GM21526 (cell line): ENCODE results near the gene RPS19.

Experiments
- ATAC-seq: cut with Tn5 transposase; IDR thresholded peaks from one replicate; pipeline ENCODE4 v1.9.1; 2021; ENCODE audit warnings: moderate library complexity; ENCODE audit not compliant: unreplicated experiment, low FRiP score

The RPS19 gene

DNA sequence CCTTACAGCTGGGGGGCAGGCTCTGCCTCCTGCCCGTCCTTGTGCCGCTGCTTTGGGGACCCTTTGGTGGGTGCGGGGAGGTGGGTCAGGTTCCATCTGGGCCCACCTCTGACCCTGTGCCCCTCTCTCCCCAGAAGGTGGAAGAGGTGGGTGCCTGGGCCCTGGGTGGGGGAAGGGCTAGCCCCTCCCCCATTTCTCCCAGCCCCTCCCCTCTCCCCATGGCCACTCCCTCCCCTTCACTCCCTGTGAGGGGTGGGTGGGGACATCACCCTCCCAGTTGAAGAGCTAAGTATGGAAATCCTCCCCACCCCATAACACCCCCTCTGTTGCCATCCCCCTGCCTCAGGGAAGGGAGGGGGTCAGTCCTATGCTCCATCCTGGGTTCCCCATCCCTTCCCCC is 37.1 kb downstream of the RPS19 start:
- ATAC-seq = no peak

- no peak for ATAC-seq
Measured at GRCh38 chr19:41897820-41898219, 37.8 kb downstream of the RPS19 start.

GRCh38 chr19:41898235-41898634 is 38.2 kb downstream of the RPS19 start:
- no peak for ATAC-seq

- ATAC-seq = no peak
Measured at GRCh38 chr19:41901707-41902360, 41.8 kb downstream of the RPS19 start.

GRCh38 chr19:41902594-41902993 is 42.5 kb downstream of the RPS19 start:
- no peak for ATAC-seq

GRCh38 chr19:41903193-41903953 is 43.3 kb downstream of the RPS19 start:
- no peak for ATAC-seq

DNA sequence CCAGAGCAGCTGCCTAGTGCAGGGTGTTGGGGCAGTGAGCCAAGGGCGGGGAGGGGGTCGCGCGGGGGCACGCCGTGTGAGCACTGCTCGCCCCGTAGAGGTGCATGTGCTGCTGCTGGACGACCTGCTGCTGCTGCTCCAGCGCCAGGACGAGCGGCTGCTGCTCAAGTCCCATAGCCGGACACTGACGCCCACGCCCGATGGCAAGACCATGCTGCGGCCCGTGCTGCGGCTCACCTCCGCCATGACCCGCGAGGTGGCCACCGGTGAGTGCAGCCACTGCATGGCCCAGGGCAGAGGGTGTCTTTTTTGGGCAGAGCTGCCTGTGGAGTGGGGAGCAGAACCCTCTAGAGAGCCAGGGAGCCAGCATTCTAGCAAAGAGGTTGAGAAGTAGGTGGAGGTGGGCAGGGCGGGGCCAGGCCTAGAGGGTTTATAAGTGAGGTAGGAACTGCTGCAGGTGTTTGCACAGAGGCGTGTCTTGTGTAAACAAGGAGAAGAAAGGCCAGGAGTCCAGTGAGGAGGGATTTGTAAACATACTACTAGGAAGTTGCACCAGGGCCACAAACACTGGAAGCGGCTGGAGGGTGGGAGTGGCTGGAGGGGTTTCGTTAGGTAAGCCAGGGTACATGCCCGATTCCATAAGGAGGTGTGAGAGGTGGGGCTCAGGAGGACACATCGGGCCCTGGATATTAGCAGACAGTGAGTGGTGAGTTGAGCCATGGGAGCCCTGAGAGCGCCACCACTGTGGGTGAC is 44.2 kb downstream of the RPS19 start:
- no peak for ATAC-seq

DNA sequence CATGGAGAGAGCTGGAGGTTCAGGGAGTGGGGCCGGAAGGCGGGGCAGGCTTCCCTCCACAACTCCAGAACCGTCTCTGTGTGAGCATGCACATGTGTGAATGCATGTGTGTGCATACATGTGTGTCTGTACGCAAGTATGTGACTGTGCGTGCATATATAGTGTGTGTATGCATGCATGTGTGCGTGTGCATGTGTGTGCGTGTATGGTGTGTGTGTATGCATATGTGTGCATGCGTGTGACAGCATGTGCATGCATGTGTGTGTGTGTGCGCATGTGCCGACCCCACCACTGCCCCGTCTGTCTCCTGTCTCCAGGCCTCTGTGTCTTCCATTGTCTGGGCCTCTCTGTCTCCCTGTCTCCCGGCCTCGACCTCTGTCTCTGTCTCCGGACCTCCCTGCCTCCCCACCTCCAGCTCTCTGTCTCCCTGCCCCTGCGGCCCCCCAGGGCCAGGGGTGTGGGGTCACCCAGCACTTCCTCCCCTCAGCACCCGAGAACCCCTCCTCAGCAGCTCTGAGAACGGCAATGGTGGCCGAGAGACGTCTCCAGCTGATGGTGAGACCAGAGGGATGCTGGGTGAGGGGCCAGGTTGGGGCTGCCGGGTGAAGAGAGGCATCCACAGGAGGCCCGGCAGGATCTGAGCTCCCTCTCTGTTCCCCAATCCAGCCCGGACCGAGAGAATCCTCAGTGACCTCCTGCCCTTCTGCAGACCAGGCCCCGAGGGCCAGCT is 45.4 kb downstream of the RPS19 start:
- ATAC-seq = no peak

DNA sequence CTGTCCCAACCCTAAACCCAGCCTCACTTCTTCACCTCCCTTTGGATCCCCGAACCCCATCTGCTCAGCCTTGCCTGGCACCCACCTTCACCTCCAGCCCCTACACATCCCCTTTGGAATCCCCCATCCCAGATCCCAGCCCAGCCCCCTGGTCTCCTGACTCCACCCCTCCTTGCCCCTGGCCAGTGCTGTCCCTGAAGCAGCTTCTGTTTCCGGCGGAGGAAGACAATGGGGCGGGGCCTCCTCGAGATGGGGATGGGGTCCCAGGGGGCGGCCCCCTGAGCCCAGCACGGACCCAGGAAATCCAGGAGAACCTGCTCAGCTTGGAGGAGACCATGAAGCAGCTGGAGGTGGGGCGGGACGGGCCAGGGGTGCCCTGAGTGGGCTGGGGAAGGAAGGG is 46.2 kb downstream of the RPS19 start:
- no peak for ATAC-seq

DNA sequence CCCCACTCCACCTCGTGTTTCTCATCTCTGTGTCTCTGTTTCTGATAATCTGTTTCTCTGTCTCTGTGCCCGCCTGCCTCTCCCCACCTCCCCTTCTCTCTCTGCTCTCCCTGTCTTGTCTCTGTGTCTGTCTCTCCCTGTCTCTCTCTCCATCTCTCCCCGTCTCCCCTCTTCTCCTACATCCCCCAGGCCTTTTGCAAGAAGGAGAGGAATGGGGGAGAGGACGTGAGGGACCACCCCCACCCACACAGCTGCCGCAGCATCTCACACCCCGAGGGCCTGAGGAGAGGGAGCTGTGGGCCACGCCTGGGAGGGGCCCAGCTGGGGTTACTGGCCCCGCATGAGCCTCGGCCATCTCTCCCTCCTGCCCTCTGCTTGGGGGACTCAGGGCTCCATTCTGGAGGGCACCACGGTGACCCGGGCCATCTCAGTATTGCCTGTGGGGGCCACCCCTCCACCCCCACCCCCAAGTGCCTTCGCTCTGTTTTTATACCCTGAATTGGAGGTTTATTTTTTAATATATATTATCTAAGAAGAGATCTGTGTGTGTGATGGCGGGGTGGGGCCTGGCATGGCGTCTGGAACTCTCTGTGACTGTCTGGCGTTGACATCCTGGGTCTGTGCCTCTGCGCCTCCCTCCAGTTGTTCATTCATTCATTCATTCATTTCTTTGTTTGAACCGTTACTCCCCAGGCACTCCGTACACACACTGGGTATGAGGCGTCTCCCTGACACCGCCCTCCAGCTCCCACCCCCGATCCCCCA is 47.0 kb downstream of the RPS19 start:
- no peak for ATAC-seq

- ATAC-seq = no peak
Measured at GRCh38 chr19:41907994-41908615, 48.0 kb downstream of the RPS19 start.

DNA sequence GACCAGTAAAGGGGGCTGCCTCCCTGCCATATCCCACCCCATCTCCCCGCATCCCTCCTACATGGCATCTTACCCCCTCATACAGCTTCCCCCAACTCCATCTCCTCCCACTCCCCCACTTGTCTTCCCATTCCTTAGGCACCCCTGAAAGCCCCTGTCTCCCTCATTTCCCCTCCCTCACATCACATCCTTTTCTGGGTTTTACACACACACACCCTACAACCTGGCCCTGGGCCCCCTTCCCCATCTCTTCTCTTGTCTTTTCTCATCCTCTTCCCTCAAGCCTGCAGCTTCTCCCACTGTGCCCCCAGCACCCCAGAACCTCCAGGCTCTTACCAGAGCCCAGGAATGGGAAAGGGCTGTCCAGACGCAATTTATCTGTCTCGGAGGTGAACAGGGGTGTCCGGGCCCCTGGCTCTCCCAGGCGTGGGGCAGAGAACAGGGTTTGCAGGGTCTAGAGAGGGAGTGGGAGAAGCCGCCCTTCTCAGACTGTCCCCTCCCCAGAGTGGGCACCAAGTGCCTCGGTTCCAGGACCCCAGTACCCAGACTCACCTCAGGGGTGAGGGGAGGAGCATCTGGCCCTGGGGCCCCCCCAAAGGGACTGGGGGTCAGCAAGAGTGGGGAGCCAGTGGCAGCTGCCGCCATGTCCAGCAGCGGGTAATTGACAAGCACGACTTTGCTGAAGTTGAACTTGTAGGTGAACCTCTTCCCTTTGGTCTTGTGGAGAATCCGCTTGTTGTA is 48.8 kb downstream of the RPS19 start:
- no peak for ATAC-seq

DNA sequence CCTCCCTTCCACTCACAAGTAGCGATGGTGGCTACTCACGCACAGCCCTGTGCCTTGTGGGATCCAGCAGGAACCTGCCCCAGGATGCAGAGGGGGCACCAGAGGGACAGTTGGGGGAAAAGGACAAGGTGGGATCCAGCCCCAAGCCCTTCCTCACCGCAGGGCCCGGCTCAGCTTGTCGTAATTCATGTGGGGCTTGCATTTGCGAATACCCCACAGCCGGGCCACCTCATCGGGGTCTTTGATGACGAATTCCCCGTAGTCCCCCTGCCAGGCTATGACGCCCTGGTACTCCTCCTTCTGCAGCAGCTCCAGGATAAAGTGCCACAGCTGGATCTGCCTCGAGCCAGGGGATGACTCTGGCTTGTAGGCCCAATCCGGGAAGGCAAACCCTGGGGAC is 49.7 kb downstream of the RPS19 start:
- ATAC-seq = no peak

DNA sequence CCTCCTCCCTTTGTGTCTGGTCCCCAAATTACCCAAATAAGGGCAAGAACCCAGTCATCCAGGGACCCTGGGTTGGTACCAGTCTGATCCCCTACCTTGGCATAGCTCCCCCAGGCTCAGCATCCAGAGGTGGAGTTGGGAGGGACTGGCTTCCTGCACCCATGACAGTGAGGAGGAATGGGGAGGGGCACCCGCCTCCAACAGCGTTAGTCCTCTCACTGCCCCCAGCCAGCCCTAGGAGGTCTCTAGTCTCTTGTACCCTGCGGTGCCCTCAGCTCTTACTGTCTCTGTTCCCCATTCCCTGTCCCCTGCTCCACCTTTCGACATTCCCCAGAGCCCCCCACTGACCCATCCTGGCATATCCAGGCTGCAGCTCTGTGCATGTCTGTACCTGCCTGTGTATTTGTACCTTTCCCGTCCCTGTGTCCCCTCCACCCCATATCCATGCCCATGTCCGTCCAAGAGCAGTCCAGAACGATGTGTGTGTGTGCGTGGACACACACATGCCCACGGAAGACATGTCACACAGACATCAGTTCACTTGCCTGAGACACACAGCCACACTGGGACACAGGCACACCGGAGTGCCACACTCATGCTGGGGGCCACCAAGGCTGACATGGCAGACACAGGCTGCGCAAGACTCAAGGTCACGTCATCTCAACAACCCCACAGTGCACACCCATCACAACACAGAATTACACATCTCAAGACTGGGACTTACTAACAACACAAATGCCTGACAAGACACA is 50.4 kb downstream of the RPS19 start:
- no peak for ATAC-seq

DNA sequence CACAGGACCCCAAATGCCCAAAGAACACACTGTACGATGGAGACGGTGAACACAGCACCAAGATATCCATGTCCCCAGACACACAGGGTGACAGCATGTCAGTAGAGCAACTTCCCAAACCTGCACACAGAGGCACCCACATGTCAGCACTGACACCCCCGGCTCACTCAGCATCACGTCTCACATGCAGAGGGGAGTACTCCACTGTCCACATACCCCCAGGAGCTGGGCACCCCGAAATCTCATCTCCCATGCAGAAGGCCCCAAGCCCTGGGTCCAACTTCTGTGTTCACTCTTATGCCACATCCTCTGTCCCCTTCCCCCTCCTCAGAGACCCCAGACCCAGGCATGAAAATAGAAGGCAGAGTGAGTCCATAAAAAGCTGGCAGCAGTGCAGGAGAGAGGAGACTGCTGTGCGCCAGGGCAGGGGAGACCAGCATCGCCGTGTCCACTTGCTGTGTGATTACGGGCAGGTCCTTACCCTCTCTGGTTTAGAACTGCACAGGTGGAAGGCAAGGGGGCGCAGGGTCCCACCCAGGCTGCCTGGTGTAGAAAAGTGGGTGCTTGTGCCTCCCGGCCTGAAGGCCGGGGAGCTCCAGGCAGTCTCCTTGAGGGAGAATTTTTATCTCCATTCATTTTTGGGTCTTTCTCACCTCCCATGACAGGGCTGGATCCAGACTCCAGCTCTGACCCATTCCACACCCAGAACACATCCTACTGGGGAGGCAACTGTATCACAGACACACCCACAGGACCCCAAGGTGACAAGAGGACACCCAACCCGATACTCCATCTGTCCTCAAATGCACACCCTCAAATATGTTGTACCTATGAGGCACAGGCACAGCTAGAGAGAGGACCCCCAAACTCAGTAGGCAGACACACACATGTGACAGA is 51.2 kb downstream of the RPS19 start:
- ATAC-seq = no peak

GRCh38 chr19:41911889-41912731 is 52.1 kb downstream of the RPS19 start:
- no peak for ATAC-seq
